Bronchial epithelial cell (primary cell): ENCODE measurements around the gene CRK. TPM values are rescaled to one million over a fixed set of nuclear protein-coding genes. Genes with fewer than 3 reads are reported as not detected.

ENCODE experiments used
- DNase-seq: peaks from one replicate; pipeline ENCODE4 v3.0.0-alpha.2; 2010; ENCODE audit warnings: low read depth
- FAIRE-seq: peaks from 2 replicates; lab custom pipeline; 2011; peaks lifted over from hg19 to GRCh38; lab: Jason Lieb, UNC
- H3K27me3 ChIP-seq: 2 replicates; pipeline ENCODE4 v1.5.1; 2011; ENCODE audit warnings: low read length; ENCODE audit not compliant: control insufficient read depth, insufficient read depth
- H3K36me3 ChIP-seq: 2 replicates; pipeline ENCODE4 v1.5.1; 2011; ENCODE audit warnings: low read length; ENCODE audit not compliant: control insufficient read depth, insufficient read depth
- H3K4me3 ChIP-seq: 2 replicates; pipeline ENCODE4 v1.5.1; 2011; ENCODE audit warnings: mild to moderate bottlenecking, low read depth, low read length, control low read depth
- CTCF ChIP-seq: IDR thresholded peaks from 2 replicates; pipeline ENCODE4 v1.5.1; 2011; ENCODE audit warnings: mild to moderate bottlenecking, moderate library complexity, low read length, control low read depth, inconsistent platforms; ENCODE audit not compliant: insufficient read depth, severe bottlenecking
- total RNA-seq: library from RNA; depleted of rRNA; stranded (reverse); fragments of >200 nt; gene quantifications from 2 replicates; pipeline ENCODE4 v1.2.1, GENCODE V29; 2014

CRK gene
- total RNA-seq, 1 donor from 2014 or later: 152 TPM

DNA sequence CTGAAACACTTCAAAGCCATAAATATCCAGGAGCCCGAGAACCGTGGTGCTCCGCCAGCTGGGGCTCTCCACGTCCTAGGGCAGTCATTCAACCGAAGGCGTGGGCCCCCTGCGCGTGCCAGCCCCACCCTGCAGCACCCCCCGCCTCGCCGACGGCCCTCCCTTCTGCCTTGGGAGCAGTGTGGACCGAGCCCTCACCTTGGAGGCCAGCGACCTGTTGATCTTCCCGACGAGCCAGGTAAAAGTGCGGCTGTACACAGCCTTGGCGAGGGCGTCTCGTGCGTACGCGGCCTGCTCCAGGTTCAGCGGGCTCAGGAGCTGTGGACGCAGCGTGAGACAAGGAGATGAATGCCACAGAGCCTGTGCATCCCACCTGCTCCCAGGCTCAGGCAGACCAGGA is 22.4 kb upstream of the CRK start:
- DNase-seq (no peak), FAIRE-seq (no peak)
- Histone ChIP-seq H3K36me3 (peaks cover 51% of the 10 kb centered on the region), H3K27me3 (no peaks in the 10 kb centered on the region), H3K4me3 (no peak overlapping the region)
- no peak for TF ChIP-seq CTCF

DNA sequence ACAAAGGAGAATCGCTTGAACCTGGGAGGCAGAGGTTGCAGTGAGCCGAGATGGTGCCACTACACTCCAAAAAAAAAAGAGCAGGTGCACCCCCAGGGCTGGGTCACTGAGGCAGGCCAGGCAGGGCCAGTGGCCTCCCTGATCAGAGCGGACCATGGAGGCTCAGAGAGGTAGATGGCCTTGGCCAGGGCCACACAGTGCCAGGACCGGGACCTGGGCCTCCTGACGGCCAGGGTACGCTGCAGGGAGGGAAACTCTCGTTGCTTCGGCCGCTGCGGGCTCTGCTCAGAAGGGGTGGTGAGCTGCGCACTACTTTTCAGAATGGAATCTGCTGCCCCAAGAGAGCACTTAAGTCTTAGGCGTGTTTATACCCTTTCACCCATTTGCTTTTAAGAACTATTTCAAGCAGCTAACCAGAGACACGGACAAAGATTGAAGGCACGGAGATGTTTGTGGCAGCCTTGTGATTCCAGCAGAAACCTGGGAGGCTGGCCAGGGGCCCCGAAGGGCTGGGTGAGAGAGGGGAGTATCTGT is 19.4 kb upstream of the CRK start:
- H3K36me3 ChIP-seq: peaks cover 46% of the 10 kb centered on the region
- FAIRE-seq: no peak
- no peak for TF ChIP-seq CTCF
- no peak for DNase-seq
- no peaks in the 10 kb centered on the region for H3K27me3 ChIP-seq
- no peak overlapping the region for H3K4me3 ChIP-seq

- DNase-seq: no peak
- FAIRE-seq: no peak
- Histone ChIP-seq H3K27me3 (no peaks in the 10 kb centered on the region), H3K4me3 (no peak overlapping the region), H3K36me3 (peaks cover 45% of the 10 kb centered on the region)
- TF ChIP-seq CTCF: no peak
Observed at GRCh38 chr17:1474402-1475189, 18.6 kb upstream of the CRK start.

DNA sequence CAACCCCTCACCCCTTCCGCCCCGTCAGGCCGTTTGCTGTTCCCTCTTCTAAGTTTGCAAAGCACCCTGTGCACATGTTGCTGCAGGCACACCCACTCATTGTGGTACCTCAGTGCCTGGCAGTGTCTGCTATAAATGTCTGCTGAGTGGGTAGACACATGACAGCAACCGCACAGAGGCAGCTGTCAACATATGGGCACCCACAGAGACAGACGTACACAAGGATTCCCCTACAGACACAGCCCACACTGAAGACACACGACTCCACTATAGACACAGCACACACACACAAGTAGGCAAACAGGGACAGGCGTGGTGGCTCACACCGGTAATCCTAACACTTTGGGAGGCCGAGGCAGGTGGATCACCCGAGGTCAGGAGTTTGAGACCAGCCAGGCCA is 17.8 kb upstream of the CRK start:
- Histone ChIP-seq H3K4me3 (no peak overlapping the region), H3K27me3 (no peaks in the 10 kb centered on the region), H3K36me3 (peaks cover 46% of the 10 kb centered on the region)
- DNase-seq (no peak), FAIRE-seq (peak; percentile 76)
- no peak for TF ChIP-seq CTCF

GRCh38 chr17:1473170-1473569 is 17.1 kb upstream of the CRK start:
- FAIRE-seq: no peak
- peaks cover 46% of the 10 kb centered on the region for H3K36me3 ChIP-seq
- no peak for DNase-seq

More at GRCh38 chr17:1473170-1473569, 17.1 kb upstream of the CRK start:
- Histone ChIP-seq H3K4me3 (no peak overlapping the region), H3K27me3 (no peaks in the 10 kb centered on the region)
- TF ChIP-seq CTCF: no peak
